Mesenchymal stem cell (in vitro differentiated cells and primary cell): ENCODE results near the gene PROCA1.
"Not testable (repeated sequence)": the region's sequence is repeated elsewhere in the genome, so short reads cannot be mapped to it uniquely, and the experiment has no call there.

ENCODE experiments used
- DNase-seq: peaks from one replicate; pipeline ENCODE4 v3.0.0-alpha.2; 2013
- H2AFZ ChIP-seq: one replicate; pipeline ENCODE4 v1.6.1; 2013; ENCODE audit warnings: low read depth, mild to moderate bottlenecking, control low read depth, inconsistent platforms, low read length, moderate library complexity
- H2AK5ac ChIP-seq: 2 replicates; pipeline ENCODE4 v1.6.1; 2013; ENCODE audit warnings: low read length, moderate library complexity, mild to moderate bottlenecking, inconsistent platforms; ENCODE audit not compliant: severe bottlenecking
- H2BK120ac ChIP-seq: one replicate; pipeline ENCODE4 v1.6.1; 2013; ENCODE audit warnings: low read depth, mild to moderate bottlenecking, inconsistent platforms, low read length, moderate library complexity
- H2BK12ac ChIP-seq, 2 experiments: one replicate each; pipeline ENCODE4 v1.6.1; 2013; ENCODE audit warnings: inconsistent platforms in 2 of 2, low read length in 2 of 2, mild to moderate bottlenecking in 2 of 2, moderate library complexity in 2 of 2, control low read depth in 1 of 2
- H2BK15ac ChIP-seq: one replicate; pipeline ENCODE4 v1.6.1; 2013; ENCODE audit warnings: mild to moderate bottlenecking, low read depth, inconsistent platforms; ENCODE audit not compliant: poor library complexity, severe bottlenecking
- H2BK5ac ChIP-seq: 2 replicates; pipeline ENCODE4 v1.6.1; 2013; ENCODE audit warnings: low read depth, mild to moderate bottlenecking, low read length, control low read depth, inconsistent platforms; ENCODE audit not compliant: poor library complexity, severe bottlenecking
- H3K14ac ChIP-seq, 2 experiments: one replicate each; pipeline ENCODE4 v1.6.1; 2013; ENCODE audit warnings: inconsistent platforms in 2 of 2, low read length in 2 of 2, control low read depth in 1 of 2, mild to moderate bottlenecking in 1 of 2, moderate library complexity in 1 of 2
- H3K18ac ChIP-seq, 2 experiments: one replicate each; pipeline ENCODE4 v1.6.1; 2013; ENCODE audit warnings: inconsistent platforms in 2 of 2, low read length in 2 of 2, control low read depth in 1 of 2, low read depth in 1 of 2, mild to moderate bottlenecking in 1 of 2
- H3K23ac ChIP-seq, 2 experiments: one replicate each; pipeline ENCODE4 v1.6.1; 2013; ENCODE audit warnings: inconsistent platforms in 2 of 2, low read length in 2 of 2, mild to moderate bottlenecking in 2 of 2, moderate library complexity in 2 of 2, control low read depth in 1 of 2
- H3K27ac ChIP-seq: 2 replicates; pipeline ENCODE4 v1.5.1; 2013; ENCODE audit warnings: mild to moderate bottlenecking, moderate library complexity, low read length, control low read depth, inconsistent platforms; ENCODE audit not compliant: poor library complexity, severe bottlenecking
- H3K27me3 ChIP-seq, 2 experiments: 2 replicates each; pipeline versions ENCODE4 v1.6.1 to v1.7.0; 2013; ENCODE audit warnings: low read length in 2 of 2, mild to moderate bottlenecking in 2 of 2, moderate library complexity in 2 of 2, control low read depth in 1 of 2, inconsistent platforms in 1 of 2; ENCODE audit not compliant: control insufficient read depth in 1 of 2, insufficient read depth in 1 of 2
- H3K36me3 ChIP-seq, 2 experiments: 2 replicates each; pipeline versions ENCODE4 v1.6.1 to v1.7.0; 2013; ENCODE audit warnings: low read length in 2 of 2, control low read depth in 1 of 2, inconsistent platforms in 1 of 2, low read depth in 1 of 2, mild to moderate bottlenecking in 1 of 2; ENCODE audit not compliant: insufficient read depth in 2 of 2, control insufficient read depth in 1 of 2
- H3K4ac ChIP-seq, 2 experiments: one replicate each; pipeline ENCODE4 v1.6.1; 2013; ENCODE audit warnings: inconsistent platforms in 2 of 2, low read length in 2 of 2, mild to moderate bottlenecking in 2 of 2, moderate library complexity in 2 of 2, control low read depth in 1 of 2, low read depth in 1 of 2
- H3K4me1 ChIP-seq: 2 replicates; pipeline ENCODE4 v1.6.1; 2013; ENCODE audit warnings: low read depth, low read length, control low read depth; ENCODE audit not compliant: control insufficient read depth, insufficient read depth
- H3K4me2 ChIP-seq: 2 replicates; pipeline ENCODE4 v1.6.1; 2013; ENCODE audit warnings: low read length, mild to moderate bottlenecking, inconsistent platforms; ENCODE audit not compliant: poor library complexity, severe bottlenecking
- H3K4me3 ChIP-seq, 2 experiments: 2 replicates each; pipeline versions ENCODE4 v1.5.1 to v1.7.0; 2013; ENCODE audit warnings: low read length in 2 of 2, mild to moderate bottlenecking in 2 of 2, control low read depth in 1 of 2, low read depth in 1 of 2; ENCODE audit not compliant: insufficient read depth in 1 of 2
- H3K79me1 ChIP-seq: replicated peaks from 2 replicates; pipeline ENCODE4 v1.6.1; 2013; ENCODE audit warnings: mild to moderate bottlenecking, control low read depth, low read length, inconsistent platforms; ENCODE audit not compliant: poor library complexity, severe bottlenecking
- H3K9ac ChIP-seq: 2 replicates; pipeline ENCODE4 v1.7.0; 2013; ENCODE audit warnings: mild to moderate bottlenecking, low read length, moderate library complexity
- H3K9me3 ChIP-seq: 2 replicates; pipeline ENCODE4 v1.7.0; 2013; ENCODE audit warnings: mild to moderate bottlenecking, low read length; ENCODE audit not compliant: control insufficient read depth
- H4K8ac ChIP-seq: one replicate; pipeline ENCODE4 v1.6.1; 2013; ENCODE audit warnings: inconsistent platforms, mild to moderate bottlenecking, low read length, moderate library complexity
- H4K91ac ChIP-seq: one replicate; pipeline ENCODE4 v1.6.1; 2013; ENCODE audit warnings: mild to moderate bottlenecking, low read length, inconsistent platforms
- WGBS: methylation state at CpG from one replicate; pipeline ENCODE4 v1.1.7; 2013; ENCODE audit warnings: mixed read lengths; 5-methylcytosine and 5-hydroxymethylcytosine counted together

Gene PROCA1

GRCh38 chr17:28659497-28659881, 52.2 kb downstream of the PROCA1 start:
- H4K91ac ChIP-seq, H3K9me3 ChIP-seq, H2BK5ac ChIP-seq, H3K4ac ChIP-seq, H3K23ac ChIP-seq, H2BK120ac ChIP-seq, H4K8ac ChIP-seq, H3K4me2 ChIP-seq, H2BK12ac ChIP-seq, H3K27me3 ChIP-seq, H2AK5ac ChIP-seq, H3K4me3 ChIP-seq, H3K27ac ChIP-seq, H3K9ac ChIP-seq, DNase-seq, H2BK15ac ChIP-seq, H3K4me1 ChIP-seq, H2AFZ ChIP-seq, H3K18ac ChIP-seq, H3K14ac ChIP-seq: not testable (repeated sequence)
- 97% methylated on average over 23 of the region's 23 CpGs for WGBS
- Histone ChIP-seq H3K36me3 (peaks cover 27 to 32% of the 10 kb centered on the region in 2 experiments), H3K79me1 (peaks cover 10% of the 10 kb centered on the region)

GRCh38 chr17:28658766-28659496, 52.8 kb downstream of the PROCA1 start:
- 97% methylated on average over 44 of the region's 46 CpGs for WGBS
- not testable (repeated sequence) for H3K18ac ChIP-seq, H2AK5ac ChIP-seq, H4K8ac ChIP-seq, H2BK12ac ChIP-seq, H3K9ac ChIP-seq, H4K91ac ChIP-seq, DNase-seq, H3K27ac ChIP-seq, H3K4me3 ChIP-seq, H2BK15ac ChIP-seq, H3K9me3 ChIP-seq, H3K4ac ChIP-seq, H3K27me3 ChIP-seq, H3K23ac ChIP-seq, H3K14ac ChIP-seq, H2AFZ ChIP-seq, H3K4me2 ChIP-seq, H2BK5ac ChIP-seq, H2BK120ac ChIP-seq, H3K4me1 ChIP-seq
- H3K36me3 ChIP-seq: peaks cover 29 to 32% of the 10 kb centered on the region in 2 experiments
- peaks cover 10% of the 10 kb centered on the region for H3K79me1 ChIP-seq

GRCh38 chr17:28658342-28658741, 53.3 kb downstream of the PROCA1 start:
- not testable (repeated sequence) for H3K9ac ChIP-seq, H3K18ac ChIP-seq, H2BK12ac ChIP-seq, H3K27ac ChIP-seq, H4K91ac ChIP-seq, H2BK5ac ChIP-seq, H3K4ac ChIP-seq, H3K27me3 ChIP-seq, H3K4me3 ChIP-seq, H3K4me1 ChIP-seq, H2BK120ac ChIP-seq, H3K23ac ChIP-seq, H4K8ac ChIP-seq, H3K9me3 ChIP-seq, H2BK15ac ChIP-seq, H3K14ac ChIP-seq, H2AK5ac ChIP-seq, DNase-seq, H3K4me2 ChIP-seq, H2AFZ ChIP-seq
- H3K36me3 ChIP-seq: peaks cover 35% of the 10 kb centered on the region in 2 experiments
- 98% methylated on average over 3 of the region's 8 CpGs for WGBS
- H3K79me1 ChIP-seq: peaks cover 11% of the 10 kb centered on the region

- Histone ChIP-seq H4K8ac (no peak overlapping the region), H2BK12ac (no peak overlapping the region), H2BK120ac (no peak overlapping the region), H3K4me2 (no peak overlapping the region), H3K4ac (no peak overlapping the region), H3K27me3 (no peaks in the 10 kb centered on the region), H4K91ac (no peak overlapping the region), H3K14ac (no peak overlapping the region), H2BK15ac (no peak overlapping the region), H3K23ac (no peak overlapping the region), H2BK5ac (no peak overlapping the region), H3K27ac (no peak overlapping the region), H2AFZ (no peak overlapping the region), H3K18ac (no peak overlapping the region), H3K79me1 (peaks cover 13% of the 10 kb centered on the region), H3K4me1 (peaks cover 4% of the 10 kb centered on the region), H2AK5ac (no peak overlapping the region), H3K4me3 (no peak overlapping the region), H3K9me3 (no peaks in the 10 kb centered on the region), H3K9ac (peak overlapping the region; percentile 37), H3K36me3 (peaks cover 37 to 41% of the 10 kb centered on the region in 2 experiments)
- peak; percentile 39 for DNase-seq
- 71% methylated on average over 5 of the region's 5 CpGs for WGBS
Measured at GRCh38 chr17:28657756-28658155, 53.9 kb downstream of the PROCA1 start.
